Measurements from ENCODE around the gene CRYL1.

The CRYL1 gene

DNA sequence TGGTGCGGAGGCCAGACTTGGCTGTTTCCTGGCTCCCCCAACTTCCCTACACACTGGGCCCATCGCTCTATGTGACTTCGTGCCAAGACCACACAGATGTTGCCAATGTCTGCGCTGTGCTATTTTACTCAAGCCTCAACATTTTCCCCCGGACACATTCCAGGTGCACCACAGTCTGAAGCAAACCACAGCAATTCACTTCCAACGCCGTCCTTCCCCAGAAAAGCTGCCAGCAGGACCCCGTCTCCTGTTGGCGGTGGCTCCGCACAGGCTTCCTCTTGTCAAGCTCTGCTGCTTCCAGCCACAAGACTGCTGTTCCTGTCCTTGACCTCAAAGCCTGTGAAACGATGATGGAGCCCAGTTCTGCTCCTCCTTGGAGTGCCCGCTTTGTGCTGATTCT is 100.7 kb downstream of the CRYL1 start:
- no peak for DNase-seq (ENCODE audit: low read depth, low spot score)

DNA sequence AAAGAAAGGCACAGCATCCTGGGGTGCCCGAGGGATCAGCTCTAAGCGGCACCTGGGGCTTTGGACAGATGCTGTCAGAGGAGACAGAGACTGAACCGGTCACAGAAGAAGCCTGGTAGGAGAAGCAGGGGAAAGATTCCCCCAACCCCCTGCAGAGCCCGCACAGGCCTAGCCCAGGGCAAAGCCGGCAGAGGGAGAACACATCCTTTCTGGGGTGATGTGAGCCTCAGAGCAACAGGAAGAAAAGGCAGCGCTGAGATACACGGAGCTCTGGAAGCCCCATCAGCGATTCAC is 101.2 kb downstream of the CRYL1 start:
- DNase-seq (ENCODE audit: low read depth, low spot score), result no peak

DNA sequence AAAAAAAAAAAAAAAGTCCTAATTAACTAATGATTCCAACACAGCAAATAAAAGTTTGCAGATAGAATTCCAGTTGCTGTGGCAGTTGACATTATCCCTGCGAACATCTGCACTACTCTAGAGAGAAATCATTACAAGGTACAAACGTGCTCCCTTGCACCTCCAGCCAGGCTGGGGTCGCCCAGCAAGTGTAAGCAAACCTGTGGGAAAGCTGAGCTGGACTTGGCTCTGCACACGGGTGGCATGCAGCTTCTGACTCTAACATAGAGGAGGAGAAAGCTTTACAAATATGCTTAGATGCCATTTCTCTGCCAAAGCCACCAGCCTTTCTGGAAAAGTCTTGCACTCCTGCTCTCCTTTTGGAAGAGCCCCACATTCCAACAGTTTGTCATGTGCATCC is 103.3 kb downstream of the CRYL1 start:
- DNase-seq (ENCODE audit: low read depth, low spot score), result no peak

DNA sequence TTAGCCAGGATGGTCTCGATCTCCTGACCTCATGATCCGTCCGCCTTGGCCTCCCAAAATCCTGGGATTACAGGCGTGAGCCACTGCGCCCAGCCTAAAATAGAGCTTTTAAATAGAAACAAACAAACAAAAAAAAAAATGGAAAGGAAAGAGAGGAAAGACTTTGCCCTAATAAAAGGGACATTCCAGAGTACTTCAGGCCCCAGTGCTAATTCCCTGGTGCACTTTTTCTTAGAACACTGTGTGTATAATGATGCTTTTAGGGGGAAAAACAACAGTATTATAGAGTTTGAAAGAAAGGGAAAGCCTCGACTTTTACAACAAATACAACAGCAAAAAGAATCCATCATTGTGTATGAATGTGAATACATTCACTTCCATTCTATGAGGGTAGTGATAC is 104.7 kb downstream of the CRYL1 start:
- DNase-seq (ENCODE audit: low read depth, low spot score), result no peak

DNA sequence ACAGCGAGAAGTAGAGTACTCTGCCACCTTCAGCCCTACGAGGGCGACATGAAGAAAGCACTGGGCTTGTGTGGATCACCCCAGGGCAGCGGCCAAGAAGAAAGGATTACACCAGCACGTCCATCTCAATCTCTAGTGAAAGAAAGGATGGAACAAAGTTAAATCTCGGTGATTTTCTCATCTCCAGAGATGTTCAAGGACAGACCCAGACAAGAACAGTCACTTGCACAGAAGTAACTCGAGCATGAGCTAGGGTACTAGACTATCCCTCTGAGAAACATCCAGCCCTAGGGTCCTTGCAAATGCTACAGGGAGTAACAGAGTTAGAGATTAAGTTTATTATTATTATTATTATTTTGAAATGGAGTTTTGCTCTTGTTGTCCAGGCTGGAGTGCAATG is 106.7 kb downstream of the CRYL1 start:
- DNase-seq (ENCODE audit: low read depth, low spot score), result no peak

DNA sequence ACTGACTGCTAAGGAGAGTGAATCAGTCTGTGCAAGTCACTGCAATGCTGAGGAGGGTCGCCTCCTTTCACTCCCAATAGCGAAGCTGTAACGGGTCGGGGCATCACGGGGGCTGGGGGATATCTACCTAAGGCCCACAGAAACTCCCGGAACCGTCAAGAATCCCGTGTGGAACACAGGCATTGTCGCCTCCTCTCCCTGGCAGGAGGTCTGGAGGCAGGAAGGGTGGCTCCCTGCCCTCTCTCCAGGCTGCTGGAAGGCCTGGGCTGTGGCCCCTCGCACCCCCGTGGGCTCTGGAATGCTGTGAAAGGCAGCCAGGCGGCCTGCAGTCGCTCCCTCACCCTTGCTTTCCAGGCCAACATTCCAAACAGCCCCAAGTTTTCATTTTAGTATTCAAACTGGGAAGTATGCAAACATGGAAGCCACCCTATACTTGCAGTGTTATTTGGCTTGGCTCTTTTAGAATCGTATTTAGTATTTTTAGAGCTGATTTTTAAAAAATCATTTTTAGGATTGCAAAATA is 109.4 kb downstream of the CRYL1 start:
- DNase-seq (ENCODE audit: low read depth, low spot score), result no peak

DNA sequence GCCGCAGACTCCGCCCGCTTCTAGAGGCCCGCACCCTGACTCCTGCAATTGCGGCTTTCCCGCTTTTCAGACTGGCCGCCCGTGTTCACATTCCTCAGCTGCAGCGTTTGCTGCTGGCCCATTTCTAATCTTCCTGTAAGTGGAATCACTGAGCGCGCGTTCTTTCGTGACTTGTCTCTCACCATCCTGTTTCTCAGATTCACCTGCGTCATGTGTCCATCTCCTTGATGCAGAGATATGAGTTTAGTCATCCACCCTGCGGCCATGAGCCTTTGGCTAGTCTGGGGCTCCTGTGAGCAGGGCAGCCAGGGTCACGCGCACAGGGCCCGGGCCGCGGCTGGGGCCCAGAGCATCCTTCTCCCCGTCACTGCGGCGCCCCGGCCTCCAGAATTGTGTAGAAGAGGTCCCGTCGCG is 110.0 kb downstream of the CRYL1 start:
- no peak for DNase-seq (ENCODE audit: low read depth, low spot score)

DNA sequence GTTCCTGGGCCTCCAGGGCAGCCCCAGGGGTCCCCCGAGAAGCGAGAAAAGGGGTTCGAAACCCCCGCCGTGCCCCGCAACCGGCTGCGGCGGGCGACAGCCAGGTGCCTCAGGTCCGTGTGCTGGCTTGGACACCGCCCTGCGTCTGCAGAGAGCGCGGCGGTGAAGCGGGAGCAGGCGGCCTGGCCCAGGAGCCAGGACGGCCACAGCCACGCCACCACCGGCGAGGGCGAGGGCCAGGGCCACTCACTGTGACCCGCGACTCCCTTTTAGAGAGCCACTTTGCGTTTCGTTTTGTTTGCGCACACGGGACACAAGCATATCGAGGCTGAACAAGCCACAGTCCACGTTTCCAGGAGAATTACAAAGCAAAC is 110.4 kb downstream of the CRYL1 start:
- no peak for DNase-seq (ENCODE audit: low read depth, low spot score)

DNA sequence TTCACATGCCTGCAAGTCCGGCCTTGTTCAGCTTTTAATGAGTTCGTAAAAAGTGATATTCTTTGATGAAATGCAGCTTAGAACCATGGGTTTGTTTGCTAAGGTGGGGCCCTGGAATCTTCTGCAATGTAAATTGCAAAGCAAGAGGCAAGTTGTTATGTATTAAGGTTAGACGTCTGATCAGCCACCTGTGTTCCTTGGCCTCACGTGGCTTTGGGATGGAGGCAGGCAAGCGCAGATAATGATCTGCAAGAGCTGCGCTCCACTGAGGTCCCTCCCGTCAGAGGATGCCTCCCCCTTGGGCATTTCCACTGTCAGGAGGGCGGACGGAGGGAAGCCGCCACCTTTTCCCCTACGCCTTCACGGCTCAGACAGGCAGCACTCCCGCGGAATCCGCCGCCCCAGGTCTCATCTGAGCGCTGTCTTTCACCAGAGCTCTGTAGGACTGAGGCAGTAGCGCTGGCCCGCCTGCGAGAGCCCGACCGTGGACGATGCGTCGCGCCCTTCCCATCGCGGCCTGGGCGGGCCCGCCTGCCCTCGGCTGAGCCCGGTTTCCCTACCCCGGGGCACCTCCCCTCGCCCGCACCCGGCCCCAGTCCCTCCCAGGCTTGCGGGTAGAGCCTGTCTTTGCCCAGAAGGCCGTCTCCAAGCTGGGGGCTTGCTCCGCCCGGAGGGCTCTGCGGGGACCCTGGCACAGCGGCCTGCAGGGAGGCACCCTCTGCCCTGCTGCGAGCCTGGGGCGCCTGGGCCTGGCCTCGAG is 110.9 kb downstream of the CRYL1 start:
- no peak for DNase-seq (ENCODE audit: low read depth, low spot score)

DNA sequence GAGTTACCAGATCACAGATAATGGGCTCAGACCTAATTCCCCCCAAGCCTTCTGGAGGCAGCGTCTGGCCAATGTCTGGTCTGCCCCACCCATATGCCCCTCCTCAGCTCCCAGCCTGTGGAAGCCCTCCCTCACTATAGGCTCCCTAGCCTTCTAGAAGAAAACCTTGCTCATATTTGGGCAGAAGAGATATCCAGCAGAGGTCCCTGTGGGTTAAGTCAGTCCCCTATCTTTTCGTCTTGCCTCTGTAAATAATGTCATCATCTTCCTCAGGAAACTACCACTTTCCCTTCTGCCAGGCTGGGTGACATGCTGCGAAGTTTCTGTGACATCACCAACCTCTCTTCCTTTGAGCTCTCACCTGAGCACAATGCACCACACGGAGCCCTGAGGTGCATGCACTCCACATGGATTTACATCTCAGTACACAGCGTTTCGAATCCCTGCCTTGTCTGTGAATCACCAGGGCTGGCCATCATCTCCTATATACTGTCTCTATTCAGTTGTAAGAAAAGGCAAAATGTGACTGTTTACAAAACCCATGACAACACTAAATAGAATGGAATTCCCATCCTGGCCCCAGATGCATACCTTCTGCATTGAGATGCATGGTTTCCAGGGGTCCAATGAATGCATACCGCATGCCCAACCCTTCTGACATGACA is 112.8 kb downstream of the CRYL1 start:
- no peak for DNase-seq (ENCODE audit: low read depth, low spot score)

DNA sequence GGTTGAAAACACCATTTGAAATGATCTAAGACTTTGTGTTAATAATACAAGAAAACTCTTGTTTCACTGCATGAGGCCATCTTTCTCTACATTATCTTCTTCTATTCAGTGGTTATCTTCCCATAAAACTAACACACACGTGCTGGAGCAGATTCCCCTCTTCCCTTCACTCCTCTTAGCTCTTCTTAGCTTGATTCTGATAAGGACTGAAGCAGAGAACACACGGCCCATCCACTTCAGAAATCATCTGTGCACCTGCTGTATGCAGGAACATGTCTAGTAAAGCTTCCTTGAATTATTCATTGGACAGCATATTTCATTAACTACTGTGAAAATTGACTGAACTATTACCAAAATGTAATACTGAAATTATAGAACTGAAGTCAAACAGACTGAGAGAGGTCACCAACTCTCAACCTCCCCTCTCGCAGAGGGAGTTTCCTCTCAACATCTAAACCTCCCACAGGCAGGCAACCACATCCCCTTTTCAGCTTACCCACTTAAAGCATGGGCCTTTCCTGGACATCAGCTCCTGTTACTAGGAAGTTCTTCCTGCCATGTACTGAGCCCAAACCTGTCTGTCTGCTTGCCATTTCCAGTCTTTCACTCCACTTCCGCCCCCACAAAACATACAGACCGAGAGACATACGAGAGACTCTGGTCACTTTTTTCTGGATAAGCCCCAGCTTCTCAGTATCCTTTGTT is 113.9 kb downstream of the CRYL1 start:
- no peak for DNase-seq (ENCODE audit: low read depth, low spot score)

DNA sequence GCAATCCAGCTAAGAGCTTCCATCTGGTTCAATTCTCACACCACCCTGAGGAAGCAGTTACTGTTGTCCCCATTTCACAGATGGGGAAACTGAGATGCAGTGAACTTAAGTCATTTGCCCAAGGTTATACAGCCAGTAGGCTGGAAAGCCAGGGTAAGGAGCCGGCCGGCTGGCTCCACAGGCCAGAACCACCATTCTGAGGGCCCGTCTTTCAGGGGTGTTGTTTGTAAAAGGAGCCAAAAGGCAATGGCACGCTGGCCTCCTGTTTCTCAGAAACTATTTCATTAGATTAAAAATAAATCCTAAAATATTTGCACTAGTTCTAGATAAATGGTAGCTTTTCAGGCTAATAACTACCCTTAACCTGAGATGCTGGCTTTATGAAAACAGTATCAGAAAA is 114.9 kb downstream of the CRYL1 start:
- no peak for DNase-seq (ENCODE audit: low read depth, low spot score)

DNA sequence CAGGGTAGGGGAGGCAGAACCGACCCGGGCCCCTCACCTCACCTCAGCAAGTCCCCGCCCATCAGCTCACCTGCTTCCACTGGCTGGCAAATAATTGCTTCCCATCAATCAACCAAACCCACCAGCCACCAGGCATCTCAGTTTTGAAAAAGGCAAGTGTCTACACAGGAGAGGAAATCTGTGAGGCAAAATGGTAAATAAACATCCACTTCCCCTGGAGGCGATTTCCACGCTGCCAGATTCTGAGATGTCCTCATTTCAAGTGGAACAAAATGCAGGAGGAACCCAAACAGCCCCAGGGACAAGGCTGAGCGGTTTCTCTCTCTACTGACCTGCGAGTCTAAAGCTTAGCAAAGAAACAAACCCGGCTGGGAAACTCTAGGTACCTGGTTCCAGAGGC is 117.5 kb downstream of the CRYL1 start:
- no peak for DNase-seq (ENCODE audit: low read depth, low spot score)

DNA sequence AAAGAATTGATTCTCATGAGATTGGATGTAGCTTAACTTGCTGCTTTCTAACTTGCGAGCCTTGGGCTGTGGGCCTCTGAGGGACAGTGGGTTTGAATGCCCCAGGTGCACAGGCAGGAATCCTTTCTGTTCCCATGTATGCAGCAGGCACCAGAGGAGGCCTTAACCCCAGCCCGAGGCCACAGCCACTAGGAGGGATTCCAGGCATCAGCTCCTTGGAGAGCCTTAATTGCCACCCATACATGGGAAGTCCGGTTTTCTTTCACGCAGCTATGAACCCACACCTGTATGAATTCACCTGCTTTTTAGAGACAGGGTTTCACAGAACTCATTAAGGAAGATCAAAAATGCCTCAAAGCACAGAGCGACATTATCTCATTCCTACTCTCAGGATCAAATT is 117.9 kb downstream of the CRYL1 start:
- DNase-seq (ENCODE audit: low read depth, low spot score), result no peak

DNA sequence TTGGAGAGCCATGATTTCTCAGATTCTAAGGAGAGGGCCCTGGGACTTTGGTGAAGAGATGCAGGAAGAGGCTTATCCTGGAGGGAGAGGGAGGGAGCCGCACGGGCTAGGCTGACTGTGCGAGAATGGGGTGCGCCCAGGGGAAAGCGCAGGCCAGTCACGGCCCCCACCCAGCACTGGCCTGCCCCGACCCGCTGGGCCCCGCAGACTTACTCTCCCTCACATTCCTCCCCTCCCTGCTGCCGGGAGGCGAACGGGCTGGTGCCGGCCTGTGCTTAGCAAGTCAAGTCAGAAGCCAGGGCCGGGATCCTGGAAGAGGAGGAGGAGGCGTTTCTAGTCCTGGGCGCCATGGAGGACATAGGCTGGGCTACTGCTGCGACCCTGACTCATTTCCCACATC is 120.0 kb downstream of the CRYL1 start:
- no peak for DNase-seq (ENCODE audit: low read depth, low spot score)

DNA sequence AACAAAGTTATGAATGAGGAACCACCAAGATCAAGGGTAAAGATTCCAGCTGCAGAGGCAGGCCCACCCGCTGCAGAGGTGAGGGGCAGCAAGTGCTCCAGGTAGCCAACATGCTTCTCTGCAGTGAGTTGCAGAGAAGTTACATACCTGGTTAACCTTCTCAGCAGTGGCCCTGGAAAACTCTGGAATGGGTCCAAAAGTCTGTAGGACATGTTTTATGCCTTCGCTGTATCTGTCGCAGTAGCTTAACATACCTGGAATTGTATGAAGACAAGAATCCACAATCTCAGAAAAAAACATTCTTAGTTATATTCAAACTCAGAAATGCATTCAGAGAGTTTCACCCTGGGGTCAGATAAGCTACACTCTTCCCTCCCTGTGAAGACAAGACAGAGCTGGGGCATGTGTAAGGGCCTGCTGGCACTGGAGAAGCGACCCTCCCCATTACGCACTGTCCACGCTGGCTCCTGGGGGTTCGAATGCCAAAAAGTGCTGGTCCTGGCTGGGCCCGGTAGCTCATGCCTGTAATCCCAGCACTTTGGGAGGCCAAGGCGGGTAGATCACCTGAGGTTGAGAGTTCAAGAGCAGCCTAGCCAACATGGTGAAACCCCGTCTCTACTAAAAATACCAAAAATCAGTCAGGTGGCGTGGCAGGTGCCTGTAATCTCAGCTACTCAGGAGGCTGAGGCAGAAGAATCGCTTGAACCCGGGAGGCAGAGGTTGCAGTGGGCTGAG is 121.0 kb downstream of the CRYL1 start:
- DNase-seq (ENCODE audit: low read depth, low spot score), result no peak

DNA sequence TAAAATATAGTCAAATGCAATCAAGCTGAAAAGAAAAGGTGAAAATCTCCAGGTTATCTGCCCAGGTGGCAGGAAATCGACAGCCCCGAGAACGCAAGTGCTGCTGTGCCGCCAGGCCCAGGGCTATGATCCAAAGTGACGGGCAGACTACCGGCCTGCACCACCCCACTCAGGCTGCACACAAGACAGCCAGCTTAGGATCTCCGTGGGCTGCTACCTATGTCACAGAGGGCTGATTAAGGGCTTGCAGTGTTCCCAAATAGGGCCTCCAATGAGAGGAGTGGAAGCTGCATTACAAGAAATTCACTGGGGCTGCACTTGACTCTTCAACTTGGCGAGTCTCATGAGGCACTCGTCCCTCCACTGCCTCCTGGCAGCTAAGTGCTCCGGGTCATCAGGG is 121.8 kb downstream of the CRYL1 start:
- no peak for DNase-seq (ENCODE audit: low read depth, low spot score)

DNA sequence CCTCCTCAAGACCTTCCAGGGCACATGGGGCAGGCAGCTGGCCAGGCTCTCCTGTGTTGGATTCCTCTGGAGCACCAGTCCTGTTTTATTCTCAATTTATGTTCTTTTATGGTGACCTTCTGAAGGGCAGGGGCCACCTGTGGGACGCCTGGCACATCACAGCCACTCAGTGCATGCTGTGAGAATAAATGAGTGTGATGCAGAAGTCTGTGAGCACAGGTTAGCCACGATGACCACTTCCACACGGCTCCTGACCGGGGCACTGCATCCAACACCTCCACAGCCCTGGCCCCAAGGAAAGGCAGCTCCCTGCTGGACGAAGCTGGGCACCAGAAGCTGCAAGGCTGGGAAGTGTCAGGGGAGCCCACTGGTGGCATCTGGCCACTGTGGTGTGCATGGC is 122.8 kb downstream of the CRYL1 start:
- DNase-seq (ENCODE audit: low read depth, low spot score), result no peak

DNA sequence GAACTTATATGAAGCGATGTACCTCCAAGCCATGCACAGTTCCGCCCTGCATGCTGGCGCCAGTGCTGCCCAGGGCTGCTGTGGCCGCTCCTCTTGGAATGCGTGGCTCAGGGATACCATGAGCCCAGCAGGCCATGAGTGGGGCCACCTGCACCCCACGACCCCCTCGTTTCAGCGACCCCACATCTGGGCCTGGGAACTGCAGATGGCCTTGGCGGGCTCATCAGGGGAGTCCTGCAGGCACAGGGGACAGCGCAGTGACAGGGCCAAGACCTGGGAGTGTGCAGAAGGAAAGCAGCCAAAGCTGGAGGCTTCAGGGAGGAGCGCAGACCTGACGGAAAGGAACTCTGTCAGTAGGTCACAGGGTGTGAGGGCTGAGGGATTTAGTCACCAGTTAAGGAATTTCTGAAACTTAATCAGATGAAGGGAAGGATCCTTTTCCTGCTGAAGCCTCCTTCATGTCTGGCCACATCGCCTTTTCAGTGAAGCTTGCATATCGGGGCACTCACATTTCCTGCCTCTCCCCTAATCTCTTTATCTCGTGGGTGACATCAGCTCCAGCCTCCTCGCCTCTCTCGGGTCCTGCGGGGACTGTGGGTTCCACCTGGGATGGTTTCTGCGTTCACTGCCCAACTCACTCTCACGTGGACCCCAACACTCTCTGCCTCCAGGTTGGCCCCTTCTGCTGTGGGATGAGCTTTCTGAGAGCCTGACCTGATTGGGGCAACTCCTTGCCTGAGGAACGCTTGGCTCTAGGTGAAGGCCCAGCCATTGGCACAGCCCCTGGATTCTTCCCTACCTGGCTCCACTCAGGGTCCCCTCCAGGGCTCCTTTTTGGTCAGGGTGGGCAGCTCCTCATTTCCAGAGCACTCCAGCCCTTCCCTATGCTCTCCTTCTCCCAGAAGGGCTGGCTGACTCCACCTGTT is 123.5 kb downstream of the CRYL1 start:
- no peak for DNase-seq (ENCODE audit: low read depth, low spot score)

DNA sequence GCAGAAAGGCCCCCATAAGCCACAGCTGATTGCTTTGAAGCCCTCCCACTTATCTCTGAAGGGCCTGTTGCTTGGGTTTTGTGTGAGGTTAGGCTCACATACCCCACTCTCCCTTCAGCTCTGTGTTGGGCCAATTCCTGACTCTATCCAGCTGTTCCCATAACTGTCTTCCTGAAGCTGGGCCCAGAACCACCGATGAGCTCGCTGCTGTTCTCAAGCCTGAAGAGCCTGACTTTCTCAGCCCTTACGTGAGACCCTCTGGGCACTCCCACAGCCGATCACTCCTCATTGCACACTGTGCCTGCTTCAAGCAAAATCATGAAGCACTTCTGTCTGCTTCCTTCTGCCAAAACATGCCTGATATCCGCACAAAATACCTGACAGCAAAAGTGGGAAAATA is 124.1 kb downstream of the CRYL1 start:
- no peak for DNase-seq (ENCODE audit: low read depth, low spot score)

DNA sequence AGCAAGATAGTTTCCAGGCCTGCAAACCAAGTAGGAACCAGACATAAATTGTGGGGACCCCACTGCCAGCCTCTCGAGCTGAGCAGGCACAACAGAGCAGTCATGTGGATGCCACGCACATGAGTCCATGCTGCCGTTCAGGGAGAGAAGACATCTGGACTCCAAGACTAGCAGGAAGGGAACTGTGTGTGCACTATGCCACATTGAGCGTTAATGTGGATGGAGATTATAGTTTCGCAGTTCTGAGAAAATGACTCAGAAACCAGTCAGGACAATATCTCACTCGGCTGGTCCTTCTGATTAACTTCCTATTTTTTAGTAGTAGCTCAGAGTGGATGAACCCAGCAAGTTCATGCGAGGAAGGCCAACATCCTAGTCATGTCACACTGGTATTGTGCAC is 124.9 kb downstream of the CRYL1 start:
- no peak for DNase-seq (ENCODE audit: low read depth, low spot score)

Data from activated naive CD8-positive, alpha-beta T cell treated with anti-CD3 and anti-CD28 coated beads, Interleukin-2, amount 50 U/mL, for 16 hours (primary cell).